Breast epithelium (tissue), 3 donors: ENCODE results near the gene C11orf52.

Experiments used
- POLR2A ChIP-seq: fragments of 450-650 bp; IDR thresholded peaks from one replicate; pipeline ENCODE4 v1.6.1; 2016; ENCODE audit warnings: antibody characterized with exemption, mild to moderate bottlenecking, moderate library complexity
- POLR2AphosphoS5 ChIP-seq, 3 donors: sonication (generic); formaldehyde crosslinking; IDR thresholded peaks; one replicate each; pipeline ENCODE4 v1.6.1; 2017; ENCODE audit warnings: antibody characterized with exemption in 3 of 3
- TF ChIP-seq, protein P1 (sequence below), 3 donors: fragments of 450-650 bp; IDR thresholded peaks; one replicate each; pipeline ENCODE4 v1.5.1; 2016 to 2017; ENCODE audit warnings: antibody characterized with exemption in 3 of 3, mild to moderate bottlenecking in 3 of 3, moderate library complexity in 3 of 3

DNA sequence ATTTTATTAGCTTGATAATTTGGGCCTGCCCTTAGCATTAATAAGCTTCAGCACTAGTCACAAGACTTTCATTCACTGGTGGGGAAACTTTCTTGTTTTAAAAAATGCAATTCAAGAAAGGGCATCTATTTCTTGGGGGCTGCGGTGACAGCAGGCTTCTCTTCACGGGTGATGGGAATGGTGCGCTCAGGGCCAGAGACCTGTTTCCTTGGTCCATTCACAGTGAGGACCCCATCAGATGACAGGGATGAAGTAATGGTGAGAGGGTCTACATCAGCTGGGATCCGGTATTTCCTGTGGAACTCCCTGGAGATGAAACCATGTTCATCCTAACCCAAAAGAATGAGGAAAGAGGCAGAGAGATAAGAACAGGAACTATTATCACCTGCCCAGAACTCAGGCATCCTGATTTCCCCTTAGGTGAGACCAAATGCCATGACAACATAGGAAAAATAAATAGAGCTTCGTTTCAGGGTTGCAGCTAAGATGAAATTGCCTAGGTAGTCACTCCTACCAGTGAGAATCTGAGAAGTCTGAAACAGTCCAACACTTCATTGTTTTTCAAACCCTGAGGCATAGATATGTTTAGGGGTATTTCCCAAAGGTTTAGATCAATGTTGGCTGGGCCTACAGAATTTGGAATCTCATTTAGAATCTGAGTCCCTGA, 9.9 kb upstream of the C11orf52 start:
- TF ChIP-seq, protein P1, sequence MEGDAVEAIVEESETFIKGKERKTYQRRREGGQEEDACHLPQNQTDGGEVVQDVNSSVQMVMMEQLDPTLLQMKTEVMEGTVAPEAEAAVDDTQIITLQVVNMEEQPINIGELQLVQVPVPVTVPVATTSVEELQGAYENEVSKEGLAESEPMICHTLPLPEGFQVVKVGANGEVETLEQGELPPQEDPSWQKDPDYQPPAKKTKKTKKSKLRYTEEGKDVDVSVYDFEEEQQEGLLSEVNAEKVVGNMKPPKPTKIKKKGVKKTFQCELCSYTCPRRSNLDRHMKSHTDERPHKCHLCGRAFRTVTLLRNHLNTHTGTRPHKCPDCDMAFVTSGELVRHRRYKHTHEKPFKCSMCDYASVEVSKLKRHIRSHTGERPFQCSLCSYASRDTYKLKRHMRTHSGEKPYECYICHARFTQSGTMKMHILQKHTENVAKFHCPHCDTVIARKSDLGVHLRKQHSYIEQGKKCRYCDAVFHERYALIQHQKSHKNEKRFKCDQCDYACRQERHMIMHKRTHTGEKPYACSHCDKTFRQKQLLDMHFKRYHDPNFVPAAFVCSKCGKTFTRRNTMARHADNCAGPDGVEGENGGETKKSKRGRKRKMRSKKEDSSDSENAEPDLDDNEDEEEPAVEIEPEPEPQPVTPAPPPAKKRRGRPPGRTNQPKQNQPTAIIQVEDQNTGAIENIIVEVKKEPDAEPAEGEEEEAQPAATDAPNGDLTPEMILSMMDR (IDR thresholded peaks at IDR 0.05) = no peak
- no peak for TF ChIP-seq POLR2A
- no peak for TF ChIP-seq POLR2AphosphoS5 (IDR thresholded peaks at IDR 0.05)
